GM21619 (cell line): ENCODE results near the gene RNPS1.
A peak's percentile ranks its signal among the peaks of the same experiment; 100 is the strongest.

Experiments used
- ATAC-seq: cut with Tn5 transposase; IDR thresholded peaks from one replicate; pipeline ENCODE4 v1.9.1; 2021; ENCODE audit not compliant: unreplicated experiment

The RNPS1 gene

GRCh38 chr16:2236337-2237101, 31.4 kb downstream of the RNPS1 start, which contains the start of gene DNASE1L2:
Gene DNASE1L2 (plus strand): TSS chr16:2236444. CDS start chr16:2236817, 373 bp downstream.
- no peak for ATAC-seq

DNA sequence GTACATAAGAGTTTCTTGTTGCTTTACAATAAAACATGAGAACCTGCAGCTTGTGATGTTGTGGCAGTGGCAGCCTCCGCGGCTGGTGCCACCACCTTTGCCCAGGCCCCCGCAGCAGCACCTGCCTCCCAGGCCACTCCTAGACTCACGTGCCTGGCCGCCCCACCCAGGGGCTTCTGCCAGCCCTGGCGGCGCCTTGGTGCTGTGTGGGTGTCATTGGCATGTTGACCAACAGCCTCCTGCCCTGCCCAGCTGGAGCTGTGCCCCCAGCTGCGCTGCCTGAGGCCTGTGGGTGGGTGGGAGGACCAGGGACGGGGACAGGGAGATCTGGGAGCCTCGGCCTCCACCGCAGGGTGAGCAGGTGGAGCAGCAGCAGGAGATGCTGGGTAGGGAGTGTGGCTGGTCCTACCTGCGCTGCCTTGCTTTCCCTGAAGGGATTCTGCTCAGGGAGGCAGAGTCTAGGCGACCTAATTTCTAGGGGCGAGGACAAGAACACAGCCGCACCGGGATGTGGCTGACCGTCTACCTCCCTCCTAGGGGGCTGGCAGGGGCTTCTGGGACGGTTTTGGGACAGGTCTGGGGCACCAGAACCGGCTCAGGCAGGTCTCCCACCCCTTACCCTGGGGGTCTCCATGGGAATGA, 32.1 kb downstream of the RNPS1 start:
- no peak for ATAC-seq

GRCh38 chr16:2235234-2235651, 32.7 kb downstream of the RNPS1 start:
- ATAC-seq, result no peak

DNA sequence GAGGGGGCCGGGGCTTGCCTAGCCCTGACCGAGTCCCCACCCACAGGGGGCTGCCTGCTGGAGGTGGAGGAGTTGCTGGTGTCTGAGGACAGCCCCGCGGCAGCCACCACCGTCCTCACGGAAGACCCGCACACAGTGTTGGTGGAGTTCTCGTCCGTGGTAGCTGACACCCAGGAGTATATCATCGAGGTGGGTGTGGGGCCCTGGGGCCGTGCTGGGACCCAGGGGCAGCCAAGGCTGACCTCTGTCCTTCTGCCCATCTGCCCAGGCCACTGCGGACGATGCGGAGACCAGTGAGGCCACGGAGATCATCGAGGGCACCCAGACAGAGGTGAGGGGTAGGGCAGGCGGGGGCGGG, 33.1 kb downstream of the RNPS1 start:
- ATAC-seq, result no peak

- no peak for ATAC-seq
Observed at GRCh38 chr16:2233872-2234812, 33.8 kb downstream of the RNPS1 start.

DNA sequence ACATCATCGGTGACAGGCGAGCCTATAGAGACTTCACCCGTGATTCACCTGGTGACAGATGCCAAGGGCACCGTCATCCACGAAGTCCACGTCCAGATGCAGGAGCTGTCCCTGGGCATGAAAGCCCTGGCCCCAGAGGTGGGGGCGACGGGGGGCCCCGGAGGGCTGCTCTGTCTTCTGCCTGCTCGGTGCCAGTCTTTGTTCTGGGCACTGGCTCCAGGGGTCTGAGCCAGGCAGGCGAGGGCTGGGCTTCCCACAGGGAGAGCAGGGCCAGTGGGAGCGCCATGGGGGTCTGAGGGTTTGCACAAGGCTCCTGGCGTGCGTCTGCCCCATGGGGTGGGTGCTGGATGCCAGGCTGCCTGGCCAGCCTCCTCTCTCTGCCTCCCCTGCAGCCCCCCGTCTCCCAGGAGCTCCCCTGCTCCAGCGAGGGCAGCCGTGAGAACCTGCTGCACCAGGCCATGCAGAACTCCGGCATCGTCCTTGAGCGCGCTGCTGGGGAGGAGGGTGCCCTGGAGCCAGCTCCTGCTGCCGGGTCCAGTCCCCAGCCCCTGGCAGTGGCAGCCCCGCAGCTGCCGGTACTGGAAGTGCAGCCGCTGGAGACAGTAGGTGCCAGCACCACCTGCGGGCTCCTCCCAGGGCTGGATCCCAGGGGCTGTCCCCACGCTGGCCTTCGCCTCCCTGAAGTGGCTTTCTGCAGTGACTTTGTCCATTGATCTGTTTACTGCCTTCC, 34.7 kb downstream of the RNPS1 start:
- ATAC-seq, result no peak

- no peak for ATAC-seq
Observed at GRCh38 chr16:2232094-2232990, 35.6 kb downstream of the RNPS1 start.

DNA sequence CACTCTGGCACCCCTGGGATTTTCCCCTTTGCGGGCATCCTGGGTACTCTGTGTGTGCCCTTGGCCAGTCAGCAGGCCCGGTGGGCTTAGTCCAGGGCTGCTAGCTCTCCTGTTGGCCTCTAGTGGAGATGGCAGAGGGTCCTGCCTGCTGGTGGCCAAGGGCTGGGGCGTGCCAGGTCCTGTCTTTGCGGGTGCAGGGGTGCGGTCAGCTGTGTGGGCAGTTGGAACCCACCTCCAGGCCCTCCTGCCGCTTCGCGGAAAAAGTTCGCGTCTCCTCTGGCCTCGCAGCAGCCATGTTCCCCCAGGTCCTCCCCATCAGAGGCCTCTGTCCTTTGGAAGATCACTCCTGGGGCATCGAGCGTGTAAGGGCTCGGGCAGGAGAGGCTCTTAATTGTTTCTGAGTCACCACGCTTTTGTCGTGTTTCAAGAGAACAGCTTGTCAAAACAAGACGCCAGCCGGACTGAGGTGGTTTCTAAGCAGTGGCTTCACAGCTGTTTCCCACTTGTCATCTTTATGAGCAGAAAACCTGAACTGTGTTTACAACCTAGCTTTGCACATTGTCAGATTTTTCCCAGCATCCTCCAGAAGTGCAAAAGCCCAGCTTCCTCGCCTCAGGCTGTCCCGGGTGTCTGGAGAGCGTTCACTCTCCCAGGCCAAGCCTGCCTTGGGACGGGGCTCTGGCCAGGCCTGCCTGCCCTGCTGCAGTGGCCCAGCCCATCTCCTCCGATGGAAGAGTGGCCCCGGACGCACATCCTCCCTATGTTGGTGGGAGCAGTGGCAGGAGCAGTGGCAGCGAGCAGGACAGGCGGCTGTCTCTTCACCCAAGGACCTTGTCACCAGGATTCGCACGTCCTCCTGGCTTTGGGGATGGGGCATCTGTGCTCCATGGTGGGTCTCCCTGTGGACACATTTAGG, 36.7 kb downstream of the RNPS1 start:
- ATAC-seq, result no peak

- no peak for ATAC-seq
Observed at GRCh38 chr16:2230376-2230775, 37.5 kb downstream of the RNPS1 start.

DNA sequence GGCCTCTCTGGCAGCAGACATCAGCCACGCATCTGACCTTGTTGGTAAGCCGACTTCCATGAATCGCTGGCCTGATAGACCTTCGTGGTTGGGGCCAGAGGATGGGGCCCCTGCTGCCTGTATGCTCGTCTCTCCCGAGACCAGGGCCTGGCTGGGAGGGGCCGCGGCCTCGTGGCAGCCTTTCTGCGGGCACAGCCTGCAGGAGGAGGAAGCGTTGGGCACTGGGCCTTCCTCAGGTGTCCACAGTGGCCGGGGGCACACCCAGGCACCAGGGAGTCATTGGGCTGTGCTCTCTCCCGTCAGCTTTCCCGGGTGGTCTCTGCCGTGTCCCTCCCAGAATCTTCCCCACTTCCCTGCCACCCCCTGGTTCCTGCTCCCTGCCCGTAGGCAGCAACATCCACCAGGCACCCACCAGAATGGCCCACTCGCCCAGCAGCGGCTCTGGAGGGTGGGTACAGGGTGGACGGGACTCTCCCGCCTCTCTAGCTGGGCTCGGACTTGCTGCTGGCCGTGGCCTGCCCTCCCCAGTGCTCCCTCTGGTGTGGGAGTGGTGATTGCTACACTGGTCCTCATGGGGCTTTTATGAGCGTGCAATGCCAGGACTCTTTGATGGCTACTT, 38.2 kb downstream of the RNPS1 start:
- ATAC-seq, result no peak

- no peak for ATAC-seq
Observed at GRCh38 chr16:2229091-2229490, 38.8 kb downstream of the RNPS1 start.

DNA sequence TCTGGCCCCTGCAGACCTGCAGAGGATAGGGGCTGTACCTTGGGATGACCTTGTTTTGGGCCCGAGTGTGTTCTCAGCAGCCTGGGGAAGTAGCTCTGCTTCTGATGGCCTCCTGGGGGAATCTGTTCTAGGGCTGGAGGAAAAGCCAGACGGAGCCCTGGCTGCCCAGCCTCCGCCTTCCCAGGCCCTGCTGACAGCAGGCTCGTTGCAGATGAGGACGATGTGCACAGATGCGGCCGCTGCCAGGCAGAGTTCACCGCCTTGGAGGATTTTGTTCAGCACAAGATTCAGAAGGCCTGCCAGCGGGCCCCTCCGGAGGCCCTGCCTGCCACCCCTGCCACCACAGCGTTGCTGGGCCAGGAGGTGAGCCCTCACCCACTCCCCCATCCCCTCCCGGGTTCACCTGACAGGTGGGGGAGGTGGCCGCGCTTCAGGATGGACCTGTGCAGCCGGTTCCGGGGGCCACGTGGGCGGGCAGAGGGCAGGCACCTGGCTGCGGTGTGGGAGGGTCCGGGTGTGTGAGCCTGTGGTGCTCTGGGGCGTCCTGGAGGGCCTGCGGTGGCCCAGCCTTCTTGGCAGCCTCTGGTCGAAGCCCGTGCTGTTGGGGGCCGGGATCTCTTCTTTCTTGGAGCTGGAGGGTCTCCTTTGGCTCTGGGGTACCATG, 39.6 kb downstream of the RNPS1 start:
- no peak for ATAC-seq

DNA sequence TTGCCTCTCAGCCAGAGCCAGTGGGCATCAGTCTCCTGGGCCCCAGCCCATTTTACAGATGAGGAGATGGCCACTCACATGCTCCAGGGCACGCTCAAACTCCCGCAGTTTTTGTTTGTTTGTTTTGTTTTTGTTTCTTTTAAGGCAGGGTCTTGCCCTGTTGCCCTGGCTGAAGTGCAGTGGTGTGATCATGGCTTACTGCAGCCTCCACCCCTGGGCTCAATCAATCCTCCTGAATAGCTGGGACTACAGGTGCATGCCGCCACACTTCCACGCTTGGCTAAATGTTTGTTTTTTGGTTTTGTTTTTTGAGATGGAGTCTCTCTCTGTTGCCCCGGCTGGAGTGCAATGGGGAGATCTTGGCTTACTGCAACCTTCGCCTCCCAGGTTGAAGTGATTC, 41.0 kb downstream of the RNPS1 start:
- ATAC-seq, result no peak

DNA sequence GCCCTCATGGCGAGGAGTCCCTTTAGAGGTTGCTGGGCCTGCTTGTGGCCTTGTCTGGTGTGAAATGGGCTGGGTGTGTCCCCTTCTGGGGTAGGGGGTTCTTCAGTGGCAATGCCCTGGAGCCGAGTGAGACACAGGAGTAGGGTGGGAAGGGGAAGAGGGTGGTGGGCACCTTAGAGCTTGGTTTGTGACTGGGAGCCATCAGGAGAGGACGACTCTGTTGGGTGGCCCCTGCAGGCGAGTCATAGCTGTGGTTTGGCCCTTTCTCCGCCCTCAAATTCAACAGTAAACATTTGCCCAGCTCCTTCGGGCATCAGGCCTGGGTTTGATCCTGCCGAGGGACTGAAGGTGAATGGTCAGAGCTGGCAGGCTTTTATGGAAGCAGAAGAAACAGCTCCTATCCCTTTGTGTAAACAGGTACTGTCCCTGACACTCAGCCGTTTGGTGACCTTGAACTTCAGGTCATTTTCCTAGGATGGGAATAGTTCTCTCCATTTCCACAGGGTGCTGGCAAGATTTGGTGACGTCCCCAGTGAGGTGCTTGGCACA, 41.6 kb downstream of the RNPS1 start:
- no peak for ATAC-seq

GRCh38 chr16:2223942-2224486, 43.9 kb downstream of the RNPS1 start:
- peak; percentile 24 for ATAC-seq

- ATAC-seq, result peak; percentile 92
Observed at GRCh38 chr16:2223221-2223941, 44.5 kb downstream of the RNPS1 start, which contains the start of gene E4F1. Gene E4F1 (plus strand): TSS chr16:2223591. CDS start chr16:2223614, 23 bp downstream.
